Liver (tissue), 3 donors: ENCODE results near the gene CFAP53.

Experiments used
- JUND ChIP-seq, 2 donors: IDR thresholded peaks; 2 replicates each; pipeline ENCODE4 v1.6.1; 2016; ENCODE audit warnings: antibody characterized with exemption in 2 of 2
- REST ChIP-seq: IDR thresholded peaks from 2 replicates; pipeline ENCODE4 v1.6.1; 2016; ENCODE audit warnings: antibody characterized with exemption, mild to moderate bottlenecking
- ZBTB33 ChIP-seq: IDR thresholded peaks from 2 replicates; pipeline ENCODE4 v1.6.1; 2016; ENCODE audit warnings: antibody characterized with exemption
- TF ChIP-seq, protein P1 (sequence below): fragments of 150-350 bp; IDR thresholded peaks from 2 replicates; pipeline ENCODE4 v1.5.1; 2017; ENCODE audit warnings: improper control_type of control experiment, low read depth, low read length; ENCODE audit not compliant: missing input control
- donor health status: healthy.
- donor health status: healthy.

DNA sequence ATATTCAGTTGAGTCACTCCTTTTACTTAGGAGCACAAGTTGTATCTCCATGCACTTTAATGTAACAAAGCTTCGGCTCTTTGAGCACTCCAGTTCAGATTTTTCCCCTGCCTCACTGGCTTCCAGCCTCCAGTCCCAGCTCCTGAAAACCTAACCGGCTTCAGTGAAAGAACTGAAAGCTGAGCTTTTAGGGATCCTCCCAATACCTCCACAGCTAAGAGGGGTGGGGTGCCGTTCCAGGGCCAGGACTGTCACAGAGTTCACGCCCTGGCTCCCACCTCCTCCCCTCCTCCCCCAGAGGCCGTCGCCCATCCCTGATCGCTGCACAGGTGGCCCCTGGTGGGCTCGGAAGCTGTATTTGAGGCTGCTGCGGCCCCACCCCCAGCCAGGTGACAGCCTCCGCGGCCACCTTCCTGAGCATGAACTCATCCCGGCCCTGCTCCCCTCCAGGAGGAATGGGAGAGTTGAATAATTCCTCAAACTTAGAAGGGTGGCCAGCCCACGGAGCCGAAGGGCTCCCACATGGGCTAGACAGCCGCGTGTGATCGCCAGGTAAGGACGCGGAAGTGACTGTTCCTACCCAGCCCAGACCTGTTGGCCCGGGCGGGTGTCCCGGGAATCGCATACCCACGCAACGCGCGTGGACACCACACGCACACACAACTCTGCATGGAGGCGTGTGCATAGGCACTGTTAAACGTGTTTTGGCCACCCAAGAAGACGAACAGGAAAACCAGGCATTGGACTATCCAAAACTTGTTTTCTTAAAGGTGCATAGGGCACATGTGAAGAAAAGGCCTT, 73.1 kb downstream of the CFAP53 start:
- TF ChIP-seq, protein P1, sequence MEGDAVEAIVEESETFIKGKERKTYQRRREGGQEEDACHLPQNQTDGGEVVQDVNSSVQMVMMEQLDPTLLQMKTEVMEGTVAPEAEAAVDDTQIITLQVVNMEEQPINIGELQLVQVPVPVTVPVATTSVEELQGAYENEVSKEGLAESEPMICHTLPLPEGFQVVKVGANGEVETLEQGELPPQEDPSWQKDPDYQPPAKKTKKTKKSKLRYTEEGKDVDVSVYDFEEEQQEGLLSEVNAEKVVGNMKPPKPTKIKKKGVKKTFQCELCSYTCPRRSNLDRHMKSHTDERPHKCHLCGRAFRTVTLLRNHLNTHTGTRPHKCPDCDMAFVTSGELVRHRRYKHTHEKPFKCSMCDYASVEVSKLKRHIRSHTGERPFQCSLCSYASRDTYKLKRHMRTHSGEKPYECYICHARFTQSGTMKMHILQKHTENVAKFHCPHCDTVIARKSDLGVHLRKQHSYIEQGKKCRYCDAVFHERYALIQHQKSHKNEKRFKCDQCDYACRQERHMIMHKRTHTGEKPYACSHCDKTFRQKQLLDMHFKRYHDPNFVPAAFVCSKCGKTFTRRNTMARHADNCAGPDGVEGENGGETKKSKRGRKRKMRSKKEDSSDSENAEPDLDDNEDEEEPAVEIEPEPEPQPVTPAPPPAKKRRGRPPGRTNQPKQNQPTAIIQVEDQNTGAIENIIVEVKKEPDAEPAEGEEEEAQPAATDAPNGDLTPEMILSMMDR: no peak
- TF ChIP-seq REST (no peak), JUND (IDR thresholded peaks at IDR 0.05) (no peak), ZBTB33 (no peak)
